Measurements from ENCODE around the gene SGO2.

DNA sequence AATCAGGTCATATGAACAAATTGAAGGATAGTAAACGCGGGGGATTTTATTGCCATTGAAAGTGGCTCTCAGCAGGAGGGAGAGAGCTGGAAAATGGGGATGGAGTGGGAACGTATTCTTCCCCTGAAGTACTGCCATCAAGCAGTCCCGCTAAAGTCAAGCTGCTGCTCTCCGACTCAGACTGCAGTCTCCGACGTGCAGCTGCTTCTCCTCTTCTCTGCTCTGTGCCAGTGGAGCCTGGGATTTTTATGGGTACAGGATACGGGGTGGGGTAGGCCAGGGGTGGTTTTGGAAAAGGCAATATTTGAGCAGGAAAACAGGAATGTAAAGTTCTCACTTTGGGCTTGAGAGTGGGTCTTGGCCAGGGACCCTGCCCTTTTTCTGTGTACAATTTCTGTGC lies 49.2 kb upstream of the SGO2 start:
- TF ChIP-seq, protein P1, sequence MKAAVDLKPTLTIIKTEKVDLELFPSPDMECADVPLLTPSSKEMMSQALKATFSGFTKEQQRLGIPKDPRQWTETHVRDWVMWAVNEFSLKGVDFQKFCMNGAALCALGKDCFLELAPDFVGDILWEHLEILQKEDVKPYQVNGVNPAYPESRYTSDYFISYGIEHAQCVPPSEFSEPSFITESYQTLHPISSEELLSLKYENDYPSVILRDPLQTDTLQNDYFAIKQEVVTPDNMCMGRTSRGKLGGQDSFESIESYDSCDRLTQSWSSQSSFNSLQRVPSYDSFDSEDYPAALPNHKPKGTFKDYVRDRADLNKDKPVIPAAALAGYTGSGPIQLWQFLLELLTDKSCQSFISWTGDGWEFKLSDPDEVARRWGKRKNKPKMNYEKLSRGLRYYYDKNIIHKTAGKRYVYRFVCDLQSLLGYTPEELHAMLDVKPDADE (CRISPR knock-in tag; IDR thresholded peaks at IDR 0.05): no peak
- TF ChIP-seq NBN (conservative IDR thresholded peaks at IDR 0.05): no peak
- no peak for TF ChIP-seq ATM (IDR thresholded peaks at IDR 0.05; ENCODE audit: borderline replicate concordance)
- TF ChIP-seq, protein P2, sequence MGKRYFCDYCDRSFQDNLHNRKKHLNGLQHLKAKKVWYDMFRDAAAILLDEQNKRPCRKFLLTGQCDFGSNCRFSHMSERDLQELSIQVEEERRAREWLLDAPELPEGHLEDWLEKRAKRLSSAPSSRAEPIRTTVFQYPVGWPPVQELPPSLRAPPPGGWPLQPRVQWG (CRISPR knock-in tag; IDR thresholded peaks at IDR 0.05; ENCODE audit: borderline replicate concordance, low read depth): no peak
- no peak for TF ChIP-seq ZNF660 (CRISPR knock-in tag; IDR thresholded peaks at IDR 0.05; ENCODE audit: borderline replicate concordance, low read depth)
- TF ChIP-seq, protein P3, sequence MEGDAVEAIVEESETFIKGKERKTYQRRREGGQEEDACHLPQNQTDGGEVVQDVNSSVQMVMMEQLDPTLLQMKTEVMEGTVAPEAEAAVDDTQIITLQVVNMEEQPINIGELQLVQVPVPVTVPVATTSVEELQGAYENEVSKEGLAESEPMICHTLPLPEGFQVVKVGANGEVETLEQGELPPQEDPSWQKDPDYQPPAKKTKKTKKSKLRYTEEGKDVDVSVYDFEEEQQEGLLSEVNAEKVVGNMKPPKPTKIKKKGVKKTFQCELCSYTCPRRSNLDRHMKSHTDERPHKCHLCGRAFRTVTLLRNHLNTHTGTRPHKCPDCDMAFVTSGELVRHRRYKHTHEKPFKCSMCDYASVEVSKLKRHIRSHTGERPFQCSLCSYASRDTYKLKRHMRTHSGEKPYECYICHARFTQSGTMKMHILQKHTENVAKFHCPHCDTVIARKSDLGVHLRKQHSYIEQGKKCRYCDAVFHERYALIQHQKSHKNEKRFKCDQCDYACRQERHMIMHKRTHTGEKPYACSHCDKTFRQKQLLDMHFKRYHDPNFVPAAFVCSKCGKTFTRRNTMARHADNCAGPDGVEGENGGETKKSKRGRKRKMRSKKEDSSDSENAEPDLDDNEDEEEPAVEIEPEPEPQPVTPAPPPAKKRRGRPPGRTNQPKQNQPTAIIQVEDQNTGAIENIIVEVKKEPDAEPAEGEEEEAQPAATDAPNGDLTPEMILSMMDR (CRISPR knock-in tag; IDR thresholded peaks at IDR 0.05): no peak

All from HepG2 (cell line).